Astrocyte of the spinal cord (primary cell): ENCODE results near the gene RPTOR.

ENCODE experiments used
- DNase-seq: peaks from one replicate; pipeline ENCODE4 v3.0.0; 2011; ENCODE audit warnings: low read depth, low spot score
- H3K4me3 ChIP-seq: 2 replicates; pipeline ENCODE4 v1.5.1; 2011; ENCODE audit warnings: low read depth, mild to moderate bottlenecking, low read length, moderate library complexity
- in situ Hi-C: cut with HindIII; loops from 2 replicates; pipeline ENCODE4 v1.10.0; 2017; ENCODE audit warnings: low sequenced_read_pairs
- TF ChIP-seq, protein P1 (sequence below): IDR thresholded peaks from 2 replicates; pipeline ENCODE4 v1.5.1; 2012; ENCODE audit warnings: low read depth, mild to moderate bottlenecking, low read length, inconsistent platforms

RPTOR gene

DNA sequence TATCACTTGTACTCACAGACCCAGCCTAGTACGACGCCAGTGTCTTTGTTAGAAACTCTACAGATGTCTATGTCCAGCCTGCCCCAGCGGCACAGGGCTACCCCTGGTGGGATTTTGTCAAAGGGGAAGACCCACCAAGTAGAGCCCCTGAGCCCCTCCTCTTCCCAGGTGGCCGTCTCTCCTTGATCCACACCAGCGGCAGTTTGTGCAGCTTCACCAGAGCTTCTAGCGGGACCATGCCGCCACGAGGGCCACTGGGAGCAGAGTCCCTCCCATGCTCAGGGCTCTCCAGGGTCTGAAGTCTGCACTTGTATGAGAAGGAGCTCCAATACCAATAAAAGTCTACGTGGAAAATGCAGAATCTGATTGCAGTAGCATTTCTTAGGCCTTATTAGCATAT is 157.1 kb downstream of the RPTOR start:
- in situ Hi-C loops, result no loop called here
- DNase-seq, result no peak
- TF ChIP-seq, protein P1, sequence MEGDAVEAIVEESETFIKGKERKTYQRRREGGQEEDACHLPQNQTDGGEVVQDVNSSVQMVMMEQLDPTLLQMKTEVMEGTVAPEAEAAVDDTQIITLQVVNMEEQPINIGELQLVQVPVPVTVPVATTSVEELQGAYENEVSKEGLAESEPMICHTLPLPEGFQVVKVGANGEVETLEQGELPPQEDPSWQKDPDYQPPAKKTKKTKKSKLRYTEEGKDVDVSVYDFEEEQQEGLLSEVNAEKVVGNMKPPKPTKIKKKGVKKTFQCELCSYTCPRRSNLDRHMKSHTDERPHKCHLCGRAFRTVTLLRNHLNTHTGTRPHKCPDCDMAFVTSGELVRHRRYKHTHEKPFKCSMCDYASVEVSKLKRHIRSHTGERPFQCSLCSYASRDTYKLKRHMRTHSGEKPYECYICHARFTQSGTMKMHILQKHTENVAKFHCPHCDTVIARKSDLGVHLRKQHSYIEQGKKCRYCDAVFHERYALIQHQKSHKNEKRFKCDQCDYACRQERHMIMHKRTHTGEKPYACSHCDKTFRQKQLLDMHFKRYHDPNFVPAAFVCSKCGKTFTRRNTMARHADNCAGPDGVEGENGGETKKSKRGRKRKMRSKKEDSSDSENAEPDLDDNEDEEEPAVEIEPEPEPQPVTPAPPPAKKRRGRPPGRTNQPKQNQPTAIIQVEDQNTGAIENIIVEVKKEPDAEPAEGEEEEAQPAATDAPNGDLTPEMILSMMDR, result no peak
- H3K4me3 ChIP-seq, result no peak overlapping the region

DNA sequence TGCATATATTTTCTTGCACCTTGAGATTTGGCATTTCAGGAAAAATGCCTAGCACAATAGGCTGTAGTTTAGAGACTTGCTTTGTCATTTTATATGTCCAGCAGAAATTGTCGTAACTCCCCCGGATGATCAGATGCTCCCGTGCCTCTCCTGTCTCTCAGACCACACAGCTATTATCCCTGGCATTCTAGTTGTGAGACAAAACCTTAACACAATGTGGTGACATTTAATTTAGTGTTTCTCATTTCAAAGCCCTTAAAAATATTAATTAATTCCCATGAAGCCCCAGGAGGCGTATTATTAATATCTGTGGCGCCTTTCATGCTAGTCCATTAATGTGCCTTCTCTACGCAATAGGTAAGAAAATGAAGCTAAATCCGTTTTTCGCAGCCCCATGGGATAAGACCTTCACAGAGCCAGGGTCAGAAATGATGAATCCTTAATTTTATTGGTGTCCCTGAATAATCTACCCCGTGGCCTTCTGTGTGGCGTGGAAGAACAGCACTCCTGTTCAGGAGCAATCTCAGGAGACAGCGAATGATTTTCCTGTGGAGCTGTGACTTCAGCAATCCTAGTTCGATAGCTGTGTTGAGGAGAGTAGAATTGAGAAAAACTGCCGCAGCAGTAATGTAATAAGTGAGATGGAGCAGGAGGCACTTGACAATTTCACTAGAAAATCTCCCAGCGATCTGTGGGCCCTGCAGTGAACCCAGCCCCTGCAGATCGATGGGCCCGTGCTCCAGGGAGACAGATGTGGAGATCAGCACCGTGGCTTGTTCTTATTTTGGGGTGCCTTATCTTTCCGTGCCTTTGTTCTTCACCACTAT is 157.9 kb downstream of the RPTOR start:
- TF ChIP-seq, protein P1, result no peak
- no peak for DNase-seq
- no peak overlapping the region for H3K4me3 ChIP-seq
- in situ Hi-C loops, result no loop called here

DNA sequence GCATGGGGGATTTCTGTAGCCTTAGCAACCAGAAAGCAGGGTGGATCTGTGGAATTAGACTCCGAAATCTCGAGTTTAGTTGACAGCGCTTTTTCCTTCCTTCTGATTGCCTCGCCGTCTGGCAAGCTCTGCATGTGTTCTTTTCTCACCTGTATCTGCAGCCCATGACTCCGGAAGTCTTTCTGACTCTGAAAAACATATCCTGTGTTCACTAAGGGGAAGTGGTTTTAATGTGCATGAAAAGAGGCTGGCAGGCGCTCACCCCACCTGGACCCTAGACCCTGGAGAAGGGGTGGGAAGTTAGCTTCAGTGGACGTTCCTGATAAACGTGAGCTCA is 158.5 kb downstream of the RPTOR start:
- TF ChIP-seq, protein P1, result no peak
- no peak overlapping the region for H3K4me3 ChIP-seq
- in situ Hi-C loops, result no loop called here
- DNase-seq, result no peak

DNA sequence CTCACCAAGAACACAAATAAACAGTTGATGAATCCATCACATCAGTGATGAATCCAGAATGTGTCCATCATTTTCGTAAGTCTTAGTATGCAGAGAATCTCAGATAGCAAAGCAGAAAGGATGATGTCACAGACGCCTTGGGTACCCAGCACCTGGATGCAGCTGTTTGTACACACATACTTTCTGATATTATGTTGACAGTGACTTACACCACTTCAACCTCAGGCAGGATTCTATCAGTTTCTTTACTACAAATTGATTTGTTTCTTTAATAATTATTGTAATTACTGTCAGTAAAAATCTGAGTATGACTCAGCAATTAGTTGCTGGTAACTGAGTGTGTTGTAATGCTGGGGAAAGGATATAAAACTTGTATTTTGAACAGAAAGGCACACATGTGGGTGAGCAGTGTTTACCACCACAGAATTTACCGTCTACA is 159.8 kb downstream of the RPTOR start:
- in situ Hi-C loops, result no loop called here
- H3K4me3 ChIP-seq, result no peak overlapping the region
- TF ChIP-seq, protein P1, result no peak
- no peak for DNase-seq

DNA sequence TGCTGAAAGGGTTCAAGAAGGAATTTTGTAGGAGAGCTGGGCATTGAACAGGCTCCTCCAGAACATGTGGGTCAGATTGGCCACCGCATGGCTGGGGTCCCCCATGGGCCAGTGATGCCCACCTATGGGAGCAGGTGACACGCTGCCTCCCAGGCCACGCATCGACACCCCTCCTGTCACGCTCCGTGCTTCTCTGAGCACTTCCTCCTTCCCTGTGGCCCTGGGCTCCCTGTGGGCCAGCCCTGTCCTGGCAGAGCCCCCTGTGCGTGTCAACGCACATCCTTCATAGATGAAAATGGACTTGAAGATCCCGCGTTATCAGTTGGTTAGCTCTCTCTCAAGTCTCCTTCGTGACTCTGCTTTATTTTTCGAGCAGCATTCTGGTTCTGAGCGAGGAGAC is 160.3 kb downstream of the RPTOR start:
- DNase-seq, result no peak
- H3K4me3 ChIP-seq, result no peak overlapping the region
- in situ Hi-C loops, result no loop called here
- TF ChIP-seq, protein P1, result no peak

DNA sequence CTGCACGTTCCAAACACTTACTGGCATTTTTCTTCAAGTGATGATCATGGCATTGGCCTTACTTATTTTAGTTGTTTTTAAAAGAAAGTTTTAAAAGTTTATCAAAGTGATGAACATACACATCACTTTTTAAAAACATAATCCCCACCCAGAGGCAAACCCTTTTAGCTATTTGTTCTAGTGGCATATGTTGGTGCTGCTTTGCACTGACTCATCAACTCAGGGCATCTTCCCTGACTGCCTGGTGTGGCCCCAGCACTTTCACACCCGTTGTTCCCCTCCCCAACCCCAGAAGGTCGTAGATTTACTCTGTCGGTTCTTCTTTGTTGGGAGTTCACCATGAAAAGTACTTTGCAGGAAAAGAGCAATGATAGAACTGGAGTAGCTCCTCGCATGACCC is 161.3 kb downstream of the RPTOR start:
- DNase-seq, result no peak
- TF ChIP-seq, protein P1, result no peak
- H3K4me3 ChIP-seq, result no peak overlapping the region
- in situ Hi-C loops, result no loop called here

DNA sequence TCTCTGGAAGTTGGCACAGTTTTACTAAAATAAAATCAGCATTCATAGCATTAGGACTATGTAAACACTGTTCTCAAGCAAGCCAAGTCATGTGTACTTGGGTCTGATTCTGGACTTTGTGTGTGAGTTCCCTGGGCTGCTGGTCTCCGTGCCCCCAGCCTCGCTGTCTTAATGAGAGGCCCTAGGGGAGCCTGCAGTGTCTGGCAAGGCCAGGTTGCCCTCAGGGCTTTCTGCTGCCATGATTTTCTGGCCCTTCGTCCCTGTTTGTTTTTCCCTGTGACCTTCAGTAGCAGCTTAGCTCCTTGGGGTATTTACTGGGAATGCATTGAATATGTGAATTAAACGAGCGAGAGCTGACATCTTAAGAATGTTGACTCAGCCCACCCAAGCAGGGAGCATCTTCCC is 161.8 kb downstream of the RPTOR start:
- in situ Hi-C loops, result no loop called here
- no peak for DNase-seq
- no peak overlapping the region for H3K4me3 ChIP-seq
- TF ChIP-seq, protein P1, result no peak
